ENCODE results near the gene SPATA45.
"Not testable (repeated sequence)": the region's sequence is repeated elsewhere in the genome, so short reads cannot be mapped to it uniquely, and the experiment has no call there.

SPATA45 gene

GRCh38 chr1:212847549-212847948 lies at the start of gene SPATA45:
Gene SPATA45 (minus strand): TSS chr1:212847649. CDS start chr1:212836149, 11,500 bp downstream.
- Histone ChIP-seq H3K9me3 (replicated peaks in 1 of 11) (peaks cover 15 to 35% (median 23%) of the 10 kb centered on the region in 11 experiments), H4K20me1 (no peaks in the 10 kb centered on the region), H3K4me1 (no peaks in the 10 kb centered on the region), H3K4me2 (no peak within 1 kb of the TSS), H3K27me3 (no peaks in the 10 kb centered on the region), H3K27ac (no peak within 1 kb of the TSS), H3K36me3 (no peaks in the 10 kb centered on the region; a peak in 1 of 22 replicates), H3K9ac (no peak within 1 kb of the TSS), H3K4me3 (no peak within 1 kb of the TSS)
- no peak for TF ChIP-seq Cebpa-rat (IDR thresholded peaks at IDR 0.05)

- Histone ChIP-seq H3K27ac (no peak overlapping the region), H3K4me3 (no peak overlapping the region), H4K20me1 (no peaks in the 10 kb centered on the region), H3K27me3 (no peaks in the 10 kb centered on the region), H3K9ac (no peak overlapping the region), H3K4me1 (no peaks in the 10 kb centered on the region), H3K9me3 (replicated peaks in 1 of 11) (no peaks in the 10 kb centered on the region), H3K4me2 (no peak overlapping the region), H3K36me3 (peaks cover 86 to 100% (median 95%) of the 10 kb centered on the region in 11 experiments)
- no peak for TF ChIP-seq Cebpa-rat (IDR thresholded peaks at IDR 0.05)
Measured at GRCh38 chr1:212892108-212892507, 44.7 kb upstream of the SPATA45 start.

- Histone ChIP-seq H3K4me3 (no peak overlapping the region), H4K20me1 (0 out of 22 replicates have a peak, but pooled peaks cover 0 to 5% (median 0%) of the 10 kb centered on the region in 11 experiments), H3K27ac (no peak overlapping the region), H3K9me3 (replicated peaks in 1 of 11) (no peaks in the 10 kb centered on the region), H3K27me3 (no peaks in the 10 kb centered on the region), H3K4me2 (no peak overlapping the region), H3K36me3 (peaks cover 71 to 98% (median 87%) of the 10 kb centered on the region in 11 experiments), H3K4me1 (no peaks in the 10 kb centered on the region), H3K9ac (no peak overlapping the region)
- TF ChIP-seq Cebpa-rat (IDR thresholded peaks at IDR 0.05), result no peak
Measured at GRCh38 chr1:212884592-212884991, 37.1 kb upstream of the SPATA45 start.

GRCh38 chr1:212879947-212880690 lies 32.7 kb upstream of the SPATA45 start:
- Histone ChIP-seq H3K4me1 (no peaks in the 10 kb centered on the region), H3K36me3 (peaks cover 43 to 94% (median 79%) of the 10 kb centered on the region in 11 experiments), H3K4me2 (no peak overlapping the region), H3K27ac (no peak overlapping the region), H3K4me3 (no peak overlapping the region), H4K20me1 (0 out of 22 replicates have a peak, but pooled peaks cover 0 to 5% (median 0%) of the 10 kb centered on the region in 11 experiments), H3K27me3 (no peaks in the 10 kb centered on the region), H3K9ac (no peak overlapping the region), H3K9me3 (replicated peaks in 1 of 11) (no peaks in the 10 kb centered on the region)
- no peak for TF ChIP-seq Cebpa-rat (IDR thresholded peaks at IDR 0.05)

- 0 out of 22 replicates have a peak, but pooled peaks cover 0 to 5% (median 0%) of the 10 kb centered on the region in 11 experiments for H4K20me1 ChIP-seq
- no peaks in the 10 kb centered on the region for H3K4me1 ChIP-seq
- no peak for TF ChIP-seq Cebpa-rat (IDR thresholded peaks at IDR 0.05)
- peaks cover 36 to 94% (median 79%) of the 10 kb centered on the region in 11 experiments for H3K36me3 ChIP-seq
- no peak overlapping the region for H3K27ac ChIP-seq
- no peaks in the 10 kb centered on the region for H3K27me3 ChIP-seq
- H3K9me3 ChIP-seq (replicated peaks in 1 of 11), result no peaks in the 10 kb centered on the region
- no peak overlapping the region for H3K4me3 ChIP-seq
- H3K4me2 ChIP-seq, result no peak overlapping the region
- H3K9ac ChIP-seq, result no peak overlapping the region
Measured at GRCh38 chr1:212878418-212878817, 31.0 kb upstream of the SPATA45 start.

GRCh38 chr1:212873518-212873917 lies 26.1 kb upstream of the SPATA45 start:
- Histone ChIP-seq H3K36me3 (peaks cover 53 to 93% (median 80%) of the 10 kb centered on the region in 11 experiments), H3K27ac (no peak overlapping the region)

GRCh38 chr1:212871976-212872375 lies 24.5 kb upstream of the SPATA45 start:
- TF ChIP-seq Cebpa-rat (IDR thresholded peaks at IDR 0.05), result no peak
- Histone ChIP-seq H3K4me1 (no peaks in the 10 kb centered on the region), H3K9ac (no peak overlapping the region), H3K27ac (no peak overlapping the region), H3K36me3 (peaks cover 62 to 96% (median 85%) of the 10 kb centered on the region in 11 experiments), H3K9me3 (replicated peaks in 1 of 11) (no peaks in the 10 kb centered on the region), H3K27me3 (no peaks in the 10 kb centered on the region), H3K4me2 (no peak overlapping the region), H3K4me3 (no peak overlapping the region), H4K20me1 (peaks cover 0 to 4% (median 0%) of the 10 kb centered on the region in 11 experiments; a peak in 1 of 22 replicates)

More at GRCh38 chr1:212873518-212873917, 26.1 kb upstream of the SPATA45 start:
- Histone ChIP-seq H3K27me3 (no peaks in the 10 kb centered on the region), H3K4me1 (no peaks in the 10 kb centered on the region), H3K9me3 (replicated peaks in 1 of 11) (no peaks in the 10 kb centered on the region), H3K4me3 (no peak overlapping the region), H4K20me1 (0 out of 22 replicates have a peak, but pooled peaks cover 0 to 4% (median 0%) of the 10 kb centered on the region in 11 experiments), H3K9ac (no peak overlapping the region), H3K4me2 (no peak overlapping the region)
- TF ChIP-seq Cebpa-rat (IDR thresholded peaks at IDR 0.05), result no peak

- H3K27me3 ChIP-seq, result no peaks in the 10 kb centered on the region
- H3K4me1 ChIP-seq, result peaks cover 0 to 12% (median 0%) of the 10 kb centered on the region in 10 experiments; a peak in 2 of 20 replicates
- H3K9ac ChIP-seq, result no peak overlapping the region
- H4K20me1 ChIP-seq, result peaks cover 0 to 22% (median 0%) of the 10 kb centered on the region in 11 experiments; a peak in 8 of 22 replicates
- H3K9me3 ChIP-seq (replicated peaks in 1 of 11), result peaks cover 0 to 2% (median under 1%) of the 10 kb centered on the region in 11 experiments; a peak in 5 of 22 replicates
- TF ChIP-seq Cebpa-rat (IDR thresholded peaks at IDR 0.05), result no peak
- no peak overlapping the region for H3K4me2 ChIP-seq
- no peak overlapping the region for H3K4me3 ChIP-seq
- no peak overlapping the region for H3K27ac ChIP-seq
- H3K36me3 ChIP-seq, result peaks cover 43 to 87% (median 72%) of the 10 kb centered on the region in 11 experiments
Measured at GRCh38 chr1:212867192-212867591, 19.7 kb upstream of the SPATA45 start.

GRCh38 chr1:212864201-212864600 lies 16.8 kb upstream of the SPATA45 start:
- Histone ChIP-seq H3K4me1 (peaks cover 17 to 36% (median 21%) of the 10 kb centered on the region in 10 experiments), H3K27me3 (no peaks in the 10 kb centered on the region), H3K4me3 (no peak overlapping the region), H3K27ac (no peak overlapping the region), H3K9me3 (replicated peaks in 1 of 11) (peaks cover 0 to 15% (median 7%) of the 10 kb centered on the region in 11 experiments; a peak in 11 of 22 replicates), H3K9ac (no peak overlapping the region), H4K20me1 (peaks cover 0 to 48% (median 8%) of the 10 kb centered on the region in 11 experiments; a peak in 11 of 22 replicates), H3K4me2 (no peak overlapping the region), H3K36me3 (peaks cover 28 to 79% (median 68%) of the 10 kb centered on the region in 11 experiments)
- no peak for TF ChIP-seq Cebpa-rat (IDR thresholded peaks at IDR 0.05)

- Histone ChIP-seq H3K36me3 (peaks cover 26 to 70% (median 60%) of the 10 kb centered on the region in 11 experiments), H3K9me3 (replicated peaks in 1 of 11) (peaks cover 0 to 15% (median 7%) of the 10 kb centered on the region in 11 experiments; a peak in 11 of 22 replicates), H3K4me1 (peaks cover 23 to 41% (median 27%) of the 10 kb centered on the region in 10 experiments), H4K20me1 (peaks cover 0 to 56% (median 12%) of the 10 kb centered on the region in 11 experiments; a peak in 12 of 22 replicates)
- not testable (repeated sequence) for H3K27me3 ChIP-seq, H3K4me2 ChIP-seq, H3K4me3 ChIP-seq, H3K9ac ChIP-seq, H3K27ac ChIP-seq
Measured at GRCh38 chr1:212863345-212863744, 15.9 kb upstream of the SPATA45 start.
